Esophagus squamous epithelium (tissue), 5 donors: Measurements from ENCODE around the gene RAB3GAP1. TPM values are rescaled to one million over a fixed set of nuclear protein-coding genes. Genes with fewer than 3 reads are reported as not detected.

ENCODE experiments used
- DNase-seq: peaks from one replicate; lab custom pipeline; 2025; lab: John Stamatoyannopoulos, UW
- H3K27ac ChIP-seq, 4 donors: fragments of 200-600 bp; sonication (generic); one replicate each; pipeline ENCODE4 v1.5.1; 2016 to 2019; ENCODE audit warnings: mild to moderate bottlenecking in 1 of 4
- H3K27me3 ChIP-seq, 4 donors: fragments of 200-600 bp; sonication (generic); 1 replicate in 3 of 4; 2 replicates in 1 of 4; pipeline versions ENCODE4 v1.5.1 to v1.6.0; 2017 to 2021; ENCODE audit warnings: antibody characterized with exemption in 1 of 4
- H3K36me3 ChIP-seq, 3 donors: fragments of 200-600 bp; sonication (generic); one replicate each; pipeline ENCODE4 v1.5.1; 2016 to 2019
- H3K4me1 ChIP-seq, 3 donors: fragments of 200-600 bp; sonication (generic); one replicate each; pipeline ENCODE4 v1.5.1; 2017 to 2019
- H3K4me3 ChIP-seq, 4 donors: fragments of 200-600 bp; sonication (generic); 1 replicate in 3 of 4; 2 replicates in 1 of 4; pipeline ENCODE4 v1.5.1; 2016 to 2019; ENCODE audit warnings: mild to moderate bottlenecking in 2 of 4, moderate library complexity in 1 of 4
- H3K9me3 ChIP-seq, 3 donors: fragments of 200-600 bp; sonication (generic); one replicate each; pipeline ENCODE4 v1.5.1; 2016 to 2019
- POLR2A ChIP-seq, 4 donors: fragments of 450-650 bp; IDR thresholded peaks; one replicate each; pipeline ENCODE4 v1.6.1; 2017; ENCODE audit warnings: antibody characterized with exemption in 4 of 4, mild to moderate bottlenecking in 4 of 4, moderate library complexity in 3 of 4
- WGBS, 2 donors: methylation state at CpG; one replicate each; pipeline ENCODE4 v1.1.5; 2018; 5-methylcytosine and 5-hydroxymethylcytosine counted together
- intact Hi-C: fragments of 100-400 bp; cut with DNase I; formaldehyde crosslinking; loops from one replicate; pipeline ENCODE4 v1.15.0; 2022
- total RNA-seq, 4 donors: library from RNA; depleted of rRNA; stranded (reverse); fragments of >200 nt; gene quantifications; one replicate each; pipeline ENCODE4 v1.1.0, GENCODE V29; 2016
- TF ChIP-seq, protein P1 (sequence below), 6 experiments: fragments of 450-650 bp in 4 of 6; fragments of 200-600 bp in 2 of 6; sonication (generic) in 2 of 6; IDR thresholded peaks; one replicate each; pipeline ENCODE4 v1.5.1; 2016 to 2019; ENCODE audit warnings: antibody characterized with exemption in 6 of 6, mild to moderate bottlenecking in 4 of 6, moderate library complexity in 4 of 6
- donor health status: DM: yes; HTN: yes; CAD: no.

Gene RAB3GAP1
- total RNA-seq, 4 donors from 2014 or later, result 25.5 to 49.4 (median 35.1) TPM

DNA sequence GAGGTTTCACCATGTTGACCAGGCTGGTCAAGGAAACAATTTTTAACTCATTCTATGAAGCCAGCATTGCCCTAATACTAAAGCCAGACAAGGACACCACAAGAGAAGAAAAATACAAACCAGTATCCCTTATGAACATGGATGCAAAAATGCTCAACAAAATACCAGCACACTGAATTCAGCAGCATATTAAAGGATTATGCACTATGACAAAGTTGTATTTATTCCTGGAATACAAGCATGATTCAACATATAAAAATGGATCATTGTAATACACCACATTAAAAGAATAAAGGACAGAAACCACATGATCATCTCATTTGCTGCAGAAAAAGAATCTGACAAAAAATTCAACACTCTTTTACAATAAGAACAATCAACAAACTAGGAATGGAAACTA is 138.7 kb downstream of the RAB3GAP1 start:
- TF ChIP-seq, protein P1, sequence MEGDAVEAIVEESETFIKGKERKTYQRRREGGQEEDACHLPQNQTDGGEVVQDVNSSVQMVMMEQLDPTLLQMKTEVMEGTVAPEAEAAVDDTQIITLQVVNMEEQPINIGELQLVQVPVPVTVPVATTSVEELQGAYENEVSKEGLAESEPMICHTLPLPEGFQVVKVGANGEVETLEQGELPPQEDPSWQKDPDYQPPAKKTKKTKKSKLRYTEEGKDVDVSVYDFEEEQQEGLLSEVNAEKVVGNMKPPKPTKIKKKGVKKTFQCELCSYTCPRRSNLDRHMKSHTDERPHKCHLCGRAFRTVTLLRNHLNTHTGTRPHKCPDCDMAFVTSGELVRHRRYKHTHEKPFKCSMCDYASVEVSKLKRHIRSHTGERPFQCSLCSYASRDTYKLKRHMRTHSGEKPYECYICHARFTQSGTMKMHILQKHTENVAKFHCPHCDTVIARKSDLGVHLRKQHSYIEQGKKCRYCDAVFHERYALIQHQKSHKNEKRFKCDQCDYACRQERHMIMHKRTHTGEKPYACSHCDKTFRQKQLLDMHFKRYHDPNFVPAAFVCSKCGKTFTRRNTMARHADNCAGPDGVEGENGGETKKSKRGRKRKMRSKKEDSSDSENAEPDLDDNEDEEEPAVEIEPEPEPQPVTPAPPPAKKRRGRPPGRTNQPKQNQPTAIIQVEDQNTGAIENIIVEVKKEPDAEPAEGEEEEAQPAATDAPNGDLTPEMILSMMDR (IDR thresholded peaks at IDR 0.05), result no peak
- no peak for TF ChIP-seq POLR2A (IDR thresholded peaks at IDR 0.05)
- intact Hi-C loops, result no loop called here
- Histone ChIP-seq H3K9me3 (peaks cover 0 to 9% (median 0%) of the 10 kb centered on the region in 3 donors), H3K27ac (no peak overlapping the region), H3K36me3 (no peaks in the 10 kb centered on the region), H3K4me3 (no peak overlapping the region), H3K4me1 (no peaks in the 10 kb centered on the region), H3K27me3 (no peaks in the 10 kb centered on the region)
- DNase-seq, result no peak

DNA sequence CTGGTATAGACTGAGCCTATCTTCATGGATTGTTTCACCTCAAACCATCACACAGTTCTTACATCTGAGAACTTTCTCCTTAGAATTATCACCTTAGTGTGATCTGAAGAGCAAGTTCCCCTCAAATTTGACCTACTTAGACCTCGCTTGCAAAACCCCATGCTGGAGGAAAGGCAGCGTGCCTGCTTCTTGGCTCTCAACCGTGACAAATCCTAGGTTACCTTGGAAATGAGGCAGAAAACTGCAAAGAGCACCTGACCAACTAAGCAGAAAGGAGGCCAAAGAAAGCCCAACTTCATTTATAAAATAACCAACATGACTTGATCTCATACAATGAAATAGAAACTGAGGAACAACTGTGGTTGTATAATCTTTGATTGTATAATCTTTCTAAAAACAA is 146.4 kb downstream of the RAB3GAP1 start:
- 70 to 78% methylated on average over 2 to 3 of the region's 3 CpGs for WGBS, 2 donors
- no peaks in the 10 kb centered on the region for H3K27me3 ChIP-seq
- no peaks in the 10 kb centered on the region for H3K9me3 ChIP-seq
- H3K4me3 ChIP-seq, result no peak overlapping the region
- DNase-seq, result no peak
- H3K36me3 ChIP-seq, result no peaks in the 10 kb centered on the region
- H3K4me1 ChIP-seq, result no peaks in the 10 kb centered on the region
- no peak overlapping the region for H3K27ac ChIP-seq
- intact Hi-C loops, result no loop called here
- TF ChIP-seq, protein P1 (IDR thresholded peaks at IDR 0.05), result no peak
- no peak for TF ChIP-seq POLR2A (IDR thresholded peaks at IDR 0.05)

DNA sequence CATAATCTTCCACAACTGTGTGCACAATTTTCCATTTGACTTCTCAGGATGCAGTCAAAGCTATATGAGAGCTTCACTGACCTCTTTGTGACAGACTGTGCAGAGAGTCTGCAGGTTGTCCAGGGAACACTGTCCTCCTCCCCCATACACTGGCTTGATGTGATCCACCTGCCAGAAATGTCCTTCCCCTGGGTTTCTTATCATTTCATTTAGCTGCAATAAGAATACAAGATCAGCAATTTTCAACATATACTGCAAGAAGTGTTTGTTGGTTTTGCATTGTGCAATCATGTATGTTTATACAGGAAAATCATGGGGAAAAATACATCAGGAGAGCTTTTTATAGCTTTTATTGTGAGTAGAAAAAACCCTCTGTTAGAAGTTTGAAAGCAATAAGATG is 150.7 kb downstream of the RAB3GAP1 start:
- DNase-seq, result no peak
- intact Hi-C loops, result no loop called here

DNA sequence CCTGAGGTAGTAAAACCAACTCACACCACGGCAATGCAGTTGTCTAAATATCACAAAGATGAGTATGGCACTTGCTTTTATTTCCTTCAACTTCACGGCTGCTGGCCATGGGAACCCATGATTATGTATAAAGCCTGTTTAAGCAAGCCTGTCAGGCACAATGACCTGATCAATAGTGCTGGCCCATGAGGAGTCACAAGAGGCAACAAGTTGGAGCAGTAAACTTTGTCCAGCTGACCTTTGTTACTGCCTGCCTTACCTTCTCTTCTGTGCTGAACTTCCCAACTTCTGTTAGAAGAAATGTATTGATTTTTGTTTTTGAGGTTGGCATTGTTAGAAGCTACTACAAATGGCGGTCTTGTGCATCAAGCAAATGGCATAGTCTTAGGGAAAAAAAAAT is 151.9 kb downstream of the RAB3GAP1 start:
- TF ChIP-seq, protein P1 (IDR thresholded peaks at IDR 0.05), result no peak
- TF ChIP-seq POLR2A (IDR thresholded peaks at IDR 0.05), result no peak
- no peak for DNase-seq
- H3K27me3 ChIP-seq, result no peaks in the 10 kb centered on the region
- H3K4me1 ChIP-seq, result no peaks in the 10 kb centered on the region
- no peaks in the 10 kb centered on the region for H3K9me3 ChIP-seq
- no peak overlapping the region for H3K27ac ChIP-seq
- intact Hi-C loops, result no loop called here
- H3K36me3 ChIP-seq, result no peaks in the 10 kb centered on the region
- H3K4me3 ChIP-seq, result no peak overlapping the region
- WGBS, 2 donors, result 87 to 93% methylated on average over 3 of the region's 3 CpGs

More for the DNA sequence above, 150.7 kb downstream of the RAB3GAP1 start:
- TF ChIP-seq, protein P1 (IDR thresholded peaks at IDR 0.05), result no peak
- TF ChIP-seq POLR2A (IDR thresholded peaks at IDR 0.05), result no peak
- Histone ChIP-seq H3K36me3 (no peaks in the 10 kb centered on the region), H3K27ac (no peak overlapping the region), H3K4me3 (no peak overlapping the region), H3K9me3 (no peaks in the 10 kb centered on the region), H3K4me1 (no peaks in the 10 kb centered on the region), H3K27me3 (no peaks in the 10 kb centered on the region)

DNA sequence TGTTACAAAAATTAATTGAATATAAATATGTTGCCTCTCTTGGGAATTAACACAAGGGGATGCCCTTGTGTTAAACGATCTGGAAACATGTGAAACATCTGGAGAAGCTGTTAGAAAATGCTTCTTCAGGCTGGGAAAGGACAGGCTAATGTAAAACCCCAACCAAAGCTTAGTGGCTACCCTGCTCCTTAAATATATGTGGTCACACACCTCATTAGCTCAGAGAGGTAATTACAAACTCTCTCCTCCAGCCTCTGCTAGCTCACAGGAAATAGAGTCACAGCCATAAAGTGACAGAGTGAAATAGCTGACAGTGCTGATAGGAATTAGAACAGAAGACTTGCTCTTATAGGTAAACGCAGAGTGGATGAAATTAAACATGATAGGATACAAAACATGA is 155.9 kb downstream of the RAB3GAP1 start:
- Histone ChIP-seq H3K27ac (no peak overlapping the region), H3K9me3 (no peaks in the 10 kb centered on the region), H3K4me3 (no peak overlapping the region), H3K36me3 (no peaks in the 10 kb centered on the region), H3K4me1 (no peaks in the 10 kb centered on the region), H3K27me3 (no peaks in the 10 kb centered on the region)
- DNase-seq, result no peak
- WGBS, 2 donors, result 58 to 59% methylated on average over 2 of the region's 2 CpGs
- TF ChIP-seq POLR2A (IDR thresholded peaks at IDR 0.05), result no peak
- TF ChIP-seq, protein P1 (IDR thresholded peaks at IDR 0.05), result no peak
- intact Hi-C loops, result no loop called here
